Dedifferentiated amniotic fluid mesenchymal stem cell (primary cell): Measurements from ENCODE around the gene MYLK.

Experiments
- DNase-seq: peaks from one replicate; pipeline ENCODE4 v3.0.0-alpha.2; 2016; ENCODE audit errors: extremely low spot score

The MYLK gene

GRCh38 chr3:123831420-123831819, 52.7 kb downstream of the MYLK start:
- DNase-seq: no peak

GRCh38 chr3:123821920-123822319, 62.2 kb downstream of the MYLK start:
- DNase-seq: no peak

- no peak for DNase-seq
Measured at GRCh38 chr3:123819949-123820348, 64.2 kb downstream of the MYLK start.

- no peak for DNase-seq
Measured at GRCh38 chr3:123818921-123819429, 65.2 kb downstream of the MYLK start.

GRCh38 chr3:123818324-123818920, 65.7 kb downstream of the MYLK start:
- DNase-seq: no peak

GRCh38 chr3:123817413-123817812, 66.7 kb downstream of the MYLK start:
- DNase-seq: no peak

GRCh38 chr3:123816673-123817207, 67.4 kb downstream of the MYLK start:
- peak; percentile 54 for DNase-seq

GRCh38 chr3:123815981-123816380, 68.2 kb downstream of the MYLK start:
- DNase-seq: no peak

GRCh38 chr3:123813876-123814275, 70.3 kb downstream of the MYLK start:
- DNase-seq: no peak

- peak; percentile 36 for DNase-seq
Measured at GRCh38 chr3:123809597-123809996, 74.5 kb downstream of the MYLK start.

GRCh38 chr3:123808812-123809211, 75.3 kb downstream of the MYLK start:
- DNase-seq: no peak

- no peak for DNase-seq
Measured at GRCh38 chr3:123807820-123808219, 76.3 kb downstream of the MYLK start.

- no peak for DNase-seq
Measured at GRCh38 chr3:123805504-123805903, 78.6 kb downstream of the MYLK start.

GRCh38 chr3:123805101-123805500, 79.0 kb downstream of the MYLK start:
- no peak for DNase-seq

GRCh38 chr3:123804676-123805075, 79.5 kb downstream of the MYLK start:
- DNase-seq: no peak

GRCh38 chr3:123803521-123803920, 80.6 kb downstream of the MYLK start:
- DNase-seq: no peak

GRCh38 chr3:123802007-123802625, 82.0 kb downstream of the MYLK start:
- DNase-seq: no peak

GRCh38 chr3:123801474-123801873, 82.7 kb downstream of the MYLK start:
- DNase-seq: no peak

- no peak for DNase-seq
Measured at GRCh38 chr3:123800362-123800682, 83.8 kb downstream of the MYLK start.

- no peak for DNase-seq
Measured at GRCh38 chr3:123799544-123800361, 84.4 kb downstream of the MYLK start.

- no peak for DNase-seq
Measured at GRCh38 chr3:123798550-123798949, 85.6 kb downstream of the MYLK start.

- no peak for DNase-seq
Measured at GRCh38 chr3:123795471-123796251, 88.5 kb downstream of the MYLK start.
